HepG2 (cell line): Measurements from ENCODE around the gene ELFN1. TPM values are rescaled to one million over a fixed set of nuclear protein-coding genes. Genes with fewer than 3 reads are reported as not detected.

Experiments
- AKAP8 ChIP-seq: sonication (generic); formaldehyde crosslinking; IDR thresholded peaks from 2 replicates; pipeline ENCODE4 v1.5.1; 2020; ENCODE audit warnings: mild to moderate bottlenecking, missing genetic modification reagents
- ETV6 ChIP-seq: sonication (generic); formaldehyde crosslinking; conservative IDR thresholded peaks from 2 replicates; pipeline ENCODE4 v1.4.0; 2020; ENCODE audit warnings: missing genetic modification reagents
- HDAC6 ChIP-seq: fragments of 200-600 bp; sonication (generic); IDR thresholded peaks from 2 replicates; pipeline ENCODE4 v1.7.0; 2017; ENCODE audit warnings: mild to moderate bottlenecking, antibody characterized with exemption, low read length, low read depth
- HNRNPL ChIP-seq: fragments of 200-400 bp; formaldehyde crosslinking; IDR thresholded peaks from 2 replicates; pipeline ENCODE4 v1.6.1; 2017; ENCODE audit warnings: mild to moderate bottlenecking, low read depth, low read length
- MLLT10 ChIP-seq: sonication (generic); formaldehyde crosslinking; IDR thresholded peaks from 2 replicates; pipeline ENCODE4 v1.4.0; 2020; ENCODE audit warnings: missing genetic modification reagents
- NCOA1 ChIP-seq: sonication (generic); formaldehyde crosslinking; IDR thresholded peaks from 2 replicates; pipeline ENCODE4 v1.9.0; 2021; ENCODE audit warnings: missing genetic modification reagents
- NR3C1 ChIP-seq: sonication (generic); formaldehyde crosslinking; IDR thresholded peaks from 2 replicates; pipeline ENCODE4 v1.4.0; 2020; ENCODE audit warnings: missing genetic modification reagents
- POLR2A ChIP-seq, 2 experiments: IDR thresholded peaks; 2 replicates each; pipeline ENCODE4 v1.6.1; 2011; ENCODE audit warnings: low read depth in 2 of 2, low read length in 2 of 2, mild to moderate bottlenecking in 1 of 2, moderate library complexity in 1 of 2; ENCODE audit not compliant: insufficient read depth in 1 of 2
- REL ChIP-seq: sonication (generic); formaldehyde crosslinking; conservative IDR thresholded peaks from 2 replicates; pipeline ENCODE4 v1.8.0; 2022; ENCODE audit warnings: mild to moderate bottlenecking, missing genetic modification reagents, moderate library complexity
- RXRB ChIP-seq: IDR thresholded peaks from 2 replicates; pipeline ENCODE4 v1.6.1; 2016; ENCODE audit warnings: borderline replicate concordance, missing genetic modification reagents, missing compliant biosample characterization
- SRSF9 ChIP-seq: fragments of 200-400 bp; formaldehyde crosslinking; IDR thresholded peaks from 2 replicates; pipeline ENCODE4 v1.6.1; 2018; ENCODE audit warnings: borderline replicate concordance, mild to moderate bottlenecking, low read depth, low read length; ENCODE audit not compliant: insufficient read depth, poor library complexity, severe bottlenecking
- TCF7L2 ChIP-seq: IDR thresholded peaks from 2 replicates; pipeline ENCODE4 v1.6.1; 2011; ENCODE audit warnings: mild to moderate bottlenecking, low read depth, low read length, moderate library complexity
- XBP1 ChIP-seq: sonication (generic); formaldehyde crosslinking; IDR thresholded peaks from 2 replicates; pipeline ENCODE4 v1.5.0; 2020; ENCODE audit warnings: missing genetic modification reagents
- YEATS2 ChIP-seq: sonication (generic); formaldehyde crosslinking; IDR thresholded peaks from 2 replicates; pipeline ENCODE4 v1.4.0; 2020; ENCODE audit warnings: missing genetic modification reagents, borderline replicate concordance
- ZBTB38 ChIP-seq: sonication (generic); formaldehyde crosslinking; IDR thresholded peaks from 2 replicates; pipeline ENCODE4 v1.5.1; 2020; ENCODE audit warnings: mild to moderate bottlenecking, missing genetic modification reagents
- ZBTB46 ChIP-seq: sonication (generic); formaldehyde crosslinking; IDR thresholded peaks from 2 replicates; pipeline ENCODE4 v1.4.0; 2020; ENCODE audit warnings: mild to moderate bottlenecking, missing genetic modification reagents, borderline replicate concordance
- ZEB1 ChIP-seq: IDR thresholded peaks from 2 replicates; pipeline ENCODE4 v1.6.1; 2012; ENCODE audit warnings: mild to moderate bottlenecking, low read depth, inconsistent platforms; ENCODE audit not compliant: insufficient replicate concordance
- ZFP1 ChIP-seq: IDR thresholded peaks from 2 replicates; pipeline ENCODE4 v1.6.1; 2016
- ZNF367 ChIP-seq: sonication (generic); formaldehyde crosslinking; IDR thresholded peaks from 2 replicates; pipeline ENCODE4 v1.4.0; 2020; ENCODE audit warnings: missing genetic modification reagents, borderline replicate concordance
- ZNF451 ChIP-seq: sonication (generic); formaldehyde crosslinking; IDR thresholded peaks from 2 replicates; pipeline ENCODE4 v1.5.0; 2020; ENCODE audit warnings: mild to moderate bottlenecking, missing genetic modification reagents
- ZNF564 ChIP-seq: sonication (generic); formaldehyde crosslinking; IDR thresholded peaks from 2 replicates; pipeline ENCODE4 v1.8.1; 2023; ENCODE audit warnings: mild to moderate bottlenecking, missing genetic modification reagents
- ZNF570 ChIP-seq: sonication (generic); formaldehyde crosslinking; IDR thresholded peaks from 2 replicates; pipeline ENCODE4 v1.4.0; 2020; ENCODE audit warnings: mild to moderate bottlenecking, missing genetic modification reagents, borderline replicate concordance
- ZSCAN20 ChIP-seq: sonication (generic); formaldehyde crosslinking; IDR thresholded peaks from 2 replicates; pipeline ENCODE4 v1.4.0; 2020; ENCODE audit warnings: missing genetic modification reagents, mild to moderate bottlenecking, borderline replicate concordance
- polyA plus RNA-seq, 8 experiments: library from polyadenylated mRNA; depleted of rRNA in 3 of 8; stranded (reverse) in 7 of 8; unstranded in 1 of 8; fragments of >200 nt; fragmentation: Illumina TruSeq in 4 of 8; extraction: Trizol in 4 of 8; gene quantifications; 2 replicates each; pipeline versions ENCODE4 v1.2.1 to v1.2.3, GENCODE V29; 2011 to 2016; ENCODE audit warnings: low read depth in 4 of 8, missing spikeins in 1 of 8, mixed read lengths in 1 of 8; ENCODE audit not compliant: insufficient read depth in 1 of 8
- total RNA-seq, 5 experiments: library from RNA; depleted of rRNA; stranded (reverse); fragments of >200 nt; fragmentation: Illumina TruSeq; extraction: Trizol; gene quantifications; 2 replicates each; pipeline ENCODE4 v1.2.3, GENCODE V29; 2016; ENCODE audit warnings: low read depth in 1 of 5
- TF ChIP-seq, protein P1 (sequence below): sonication (generic); formaldehyde crosslinking; IDR thresholded peaks from 2 replicates; pipeline ENCODE4 v1.4.0; 2020; ENCODE audit warnings: missing genetic modification reagents
- TF ChIP-seq, protein P2 (sequence below): sonication (generic); formaldehyde crosslinking; IDR thresholded peaks from 2 replicates; pipeline ENCODE4 v1.9.0; 2022; ENCODE audit warnings: low read depth, missing genetic modification reagents

ELFN1 gene
- total and polyA plus RNA-seq, 2 of the 13 experiments (the other 11 are each of a cell fraction or from before 2014, with no cell fraction given), result 0.13 to 0.18 TPM

DNA sequence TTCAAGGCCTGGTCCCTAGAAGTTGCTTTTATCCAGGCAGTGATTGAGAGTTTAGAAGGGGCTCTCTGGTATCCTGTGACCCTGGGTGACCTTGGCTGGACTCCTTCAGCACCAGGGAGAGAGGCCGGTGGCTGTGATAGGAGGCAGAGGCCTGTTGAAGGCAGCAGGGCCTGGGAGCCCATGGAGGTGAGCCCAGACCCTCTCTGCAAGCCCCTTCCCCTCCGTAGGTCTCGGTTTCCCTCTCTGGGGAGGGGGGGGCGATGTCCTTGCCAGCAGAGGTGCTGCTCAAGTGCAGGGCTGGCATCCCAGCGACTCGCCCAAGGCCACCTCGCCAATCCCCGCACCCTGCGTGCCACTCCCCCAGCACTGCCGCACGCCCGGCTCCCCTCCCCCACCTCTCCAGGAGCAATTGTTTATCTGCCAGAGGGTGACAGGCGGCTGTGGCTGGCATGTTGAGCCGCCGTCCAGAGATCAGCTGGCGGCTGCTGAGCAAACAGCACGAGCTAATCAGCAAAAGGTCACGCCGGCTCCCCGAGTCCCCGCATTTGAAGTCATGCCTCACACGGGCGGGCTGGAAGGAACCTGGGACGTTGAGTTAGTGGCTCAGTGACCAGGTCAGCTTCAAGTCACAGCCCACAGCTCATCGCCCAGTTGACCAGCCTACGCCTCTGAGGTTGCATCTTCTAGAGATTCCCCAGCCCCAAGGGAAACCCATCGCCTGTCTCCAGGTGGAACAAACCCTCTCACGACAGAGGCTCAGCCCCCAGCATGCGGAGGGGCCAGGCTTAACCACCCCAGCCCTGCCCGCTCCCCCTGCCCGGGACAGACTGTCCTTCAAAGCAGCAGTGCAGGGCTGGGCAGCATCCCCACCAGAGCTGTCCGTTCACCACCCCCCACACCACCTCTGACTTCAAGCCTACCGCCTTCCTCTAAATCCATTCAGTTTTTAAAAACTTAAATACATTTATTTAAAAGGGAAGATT, 43.7 kb downstream of the ELFN1 start (continued):
- peak; percentile 97; the same call in 1 of the 2 replicates for TF ChIP-seq AKAP8
- peak; percentile 97 for TF ChIP-seq HNRNPL
- no peak for TF ChIP-seq ZNF451
- peak; percentile 69 for TF ChIP-seq ZNF564 (CRISPR knock-in tag)
- no peak for TF ChIP-seq SRSF9
- TF ChIP-seq ZFP1 (CRISPR knock-in tag), result 0 out of 2 replicates have a peak, but pooled peaks have one; percentile 15
- TF ChIP-seq, protein P1, sequence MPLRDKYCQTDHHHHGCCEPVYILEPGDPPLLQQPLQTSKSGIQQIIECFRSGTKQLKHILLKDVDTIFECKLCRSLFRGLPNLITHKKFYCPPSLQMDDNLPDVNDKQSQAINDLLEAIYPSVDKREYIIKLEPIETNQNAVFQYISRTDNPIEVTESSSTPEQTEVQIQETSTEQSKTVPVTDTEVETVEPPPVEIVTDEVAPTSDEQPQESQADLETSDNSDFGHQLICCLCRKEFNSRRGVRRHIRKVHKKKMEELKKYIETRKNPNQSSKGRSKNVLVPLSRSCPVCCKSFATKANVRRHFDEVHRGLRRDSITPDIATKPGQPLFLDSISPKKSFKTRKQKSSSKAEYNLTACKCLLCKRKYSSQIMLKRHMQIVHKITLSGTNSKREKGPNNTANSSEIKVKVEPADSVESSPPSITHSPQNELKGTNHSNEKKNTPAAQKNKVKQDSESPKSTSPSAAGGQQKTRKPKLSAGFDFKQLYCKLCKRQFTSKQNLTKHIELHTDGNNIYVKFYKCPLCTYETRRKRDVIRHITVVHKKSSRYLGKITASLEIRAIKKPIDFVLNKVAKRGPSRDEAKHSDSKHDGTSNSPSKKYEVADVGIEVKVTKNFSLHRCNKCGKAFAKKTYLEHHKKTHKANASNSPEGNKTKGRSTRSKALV (CRISPR knock-in tag), result peak; percentile 54; the same call in 1 of the 2 replicates
- peak; percentile 58; the same call in 1 of the 2 replicates for TF ChIP-seq YEATS2 (CRISPR knock-in tag)
- no peak for TF ChIP-seq HDAC6
- TF ChIP-seq, protein P2, sequence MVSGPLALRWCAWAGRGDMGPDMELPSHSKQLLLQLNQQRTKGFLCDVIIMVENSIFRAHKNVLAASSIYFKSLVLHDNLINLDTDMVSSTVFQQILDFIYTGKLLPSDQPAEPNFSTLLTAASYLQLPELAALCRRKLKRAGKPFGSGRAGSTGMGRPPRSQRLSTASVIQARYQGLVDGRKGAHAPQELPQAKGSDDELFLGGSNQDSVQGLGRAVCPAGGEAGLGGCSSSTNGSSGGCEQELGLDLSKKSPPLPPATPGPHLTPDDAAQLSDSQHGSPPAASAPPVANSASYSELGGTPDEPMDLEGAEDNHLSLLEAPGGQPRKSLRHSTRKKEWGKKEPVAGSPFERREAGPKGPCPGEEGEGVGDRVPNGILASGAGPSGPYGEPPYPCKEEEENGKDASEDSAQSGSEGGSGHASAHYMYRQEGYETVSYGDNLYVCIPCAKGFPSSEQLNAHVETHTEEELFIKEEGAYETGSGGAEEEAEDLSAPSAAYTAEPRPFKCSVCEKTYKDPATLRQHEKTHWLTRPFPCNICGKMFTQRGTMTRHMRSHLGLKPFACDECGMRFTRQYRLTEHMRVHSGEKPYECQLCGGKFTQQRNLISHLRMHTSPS (CRISPR knock-in tag), result peak; percentile 98
- TF ChIP-seq ZEB1, result peak; percentile 65
- TF ChIP-seq NR3C1 (CRISPR knock-in tag), result no peak
- no peak for TF ChIP-seq ZNF570 (CRISPR knock-in tag)
- TF ChIP-seq XBP1 (CRISPR knock-in tag), result 0 out of 2 replicates have a peak, but pooled peaks have one; percentile 58
- peak; percentile 72; the same call in 1 of the 2 replicates for TF ChIP-seq ETV6
- TF ChIP-seq TCF7L2, result no peak
- peak; percentile 64; the same call in 1 of the 2 replicates for TF ChIP-seq ZNF367 (CRISPR knock-in tag)
- TF ChIP-seq ZBTB38, result peak; percentile 87
- TF ChIP-seq ZBTB46 (CRISPR knock-in tag), result no peak
- no peak for TF ChIP-seq MLLT10 (CRISPR knock-in tag)
- peak; percentile 88 for TF ChIP-seq REL (CRISPR knock-in tag)
- peak; percentile 40 to 55; a peak in 2 of 4 replicates for TF ChIP-seq POLR2A (IDR thresholded peaks at IDR 0.05; ENCODE audit: insufficient read depth in 1 of 2, low read depth in 2 of 2, low read length in 2 of 2)
- no peak for TF ChIP-seq ZSCAN20 (CRISPR knock-in tag)
- peak; percentile 99 for TF ChIP-seq NCOA1 (CRISPR knock-in tag)
- peak; percentile 95 for TF ChIP-seq RXRB (CRISPR knock-in tag)
